Right lobe of liver (tissue), 6 donors: ENCODE data around the gene TPMT. TPM values are rescaled to one million over a fixed set of nuclear protein-coding genes. Genes with fewer than 3 reads are reported as not detected.
"Not testable (repeated sequence)": the region's sequence is repeated elsewhere in the genome, so short reads cannot be mapped to it uniquely, and the experiment has no call there.

Experiments
- ATAC-seq, 4 donors: fragments of 200-7000 bp; cut with Tn5 transposase; one replicate each; pipeline ENCODE4 v1.9.1; 2020; ENCODE audit warnings: mild to moderate bottlenecking in 4 of 4, moderate library complexity in 4 of 4
- DNase-seq, 3 donors: peaks; one replicate each; pipeline ENCODE4 v3.0.0-alpha.2; 2020
- H3K27ac ChIP-seq, 3 donors: fragments of 200-600 bp; one replicate each; pipeline ENCODE4 v1.8.0; 2022
- H3K27me3 ChIP-seq, 2 donors: fragments of 200-600 bp; one replicate each; pipeline ENCODE4 v1.8.0; 2022
- H3K36me3 ChIP-seq, 4 donors: fragments of 200-600 bp; sonication (generic) in 1 of 4; one replicate each; pipeline versions ENCODE4 v1.5.1 to v1.8.0; 2017 to 2022; ENCODE audit warnings: control low read depth in 1 of 4
- H3K4me1 ChIP-seq, 4 donors: fragments of 200-600 bp; sonication (generic) in 1 of 4; one replicate each; pipeline versions ENCODE4 v1.5.1 to v1.8.0; 2017 to 2022; ENCODE audit warnings: control low read depth in 1 of 4
- H3K4me3 ChIP-seq, 3 donors: fragments of 200-600 bp; one replicate each; pipeline ENCODE4 v1.8.0; 2022
- H3K9me3 ChIP-seq, 4 donors: fragments of 200-600 bp; sonication (generic) in 1 of 4; one replicate each; pipeline versions ENCODE4 v1.5.1 to v1.8.0; 2017 to 2022; ENCODE audit warnings: control low read depth in 1 of 4
- CTCF ChIP-seq, 4 donors: fragments of 200-600 bp in 3 of 4; fragments of 450-650 bp in 1 of 4; IDR thresholded peaks; one replicate each; pipeline versions ENCODE4 v1.5.1 to v1.8.0; 2016 to 2022; ENCODE audit warnings: antibody characterized with exemption in 4 of 4, mild to moderate bottlenecking in 2 of 4
- POLR2A ChIP-seq: fragments of 450-650 bp; IDR thresholded peaks from one replicate; pipeline ENCODE4 v1.6.1; 2017; ENCODE audit warnings: antibody characterized with exemption, mild to moderate bottlenecking
- WGBS: methylation state at CpG from one replicate; pipeline ENCODE4 v1.1.6; 2018; ENCODE audit warnings: low coverage, low lambda C conversion rate; ENCODE audit not compliant: insufficient coverage; ENCODE audit errors: missing lambda C conversion rate; 5-methylcytosine and 5-hydroxymethylcytosine counted together
- intact Hi-C, 2 donors: fragments of 100-400 bp; cut with DNase I; formaldehyde crosslinking; loops; one replicate each; pipeline versions ENCODE4 v1.11.2 to v1.14.1; 2022
- total RNA-seq, 6 experiments: library from RNA; depleted of rRNA in 2 of 6; stranded (reverse); fragments of >200 nt in 2 of 6; fragmentation: NEBNext Ultra II Directional in 3 of 6; extraction: Animal tissue kit (Norgen Biotek cat#: 25700) in 3 of 6; gene quantifications; one replicate each; pipeline versions ENCODE4 v1.1.0 to v1.2.4, GENCODE V29; 2016 to 2023
- donor health status: DM: no; HTN: yes; CAD: no.
- donor health status: DM: no; HTN: no; CAD: no.
- donor health status: DM: no; HTN: no; CAD: no.
- donor health status: DM: no; HTN: yes; CAD: no.
- donor health status: DM: no; HTN: yes; CAD: no.

TPMT gene
- total RNA-seq, 6 experiments from 2014 or later = 26.5 to 31.8 (median 27.7) TPM

- TF ChIP-seq CTCF (IDR thresholded peaks at IDR 0.05) = no peak
- no peak for TF ChIP-seq POLR2A
- Histone ChIP-seq H3K27me3 (no peaks in the 10 kb centered on the region), H3K4me3 (no peak overlapping the region), H3K9me3 (no peaks in the 10 kb centered on the region), H3K27ac (no peak overlapping the region), H3K4me1 (no peaks in the 10 kb centered on the region), H3K36me3 (peaks cover 0 to 8% (median 0%) of the 10 kb centered on the region in 4 donors)
- DNase-seq (no peak), ATAC-seq (no peak)
- 90% methylated on average over 3 of the region's 4 CpGs for WGBS
- intact Hi-C loops = no loop called here
These were observed 22.5 kb upstream of the TPMT start for GRCh38 chr6:18177286-18177965.

DNA sequence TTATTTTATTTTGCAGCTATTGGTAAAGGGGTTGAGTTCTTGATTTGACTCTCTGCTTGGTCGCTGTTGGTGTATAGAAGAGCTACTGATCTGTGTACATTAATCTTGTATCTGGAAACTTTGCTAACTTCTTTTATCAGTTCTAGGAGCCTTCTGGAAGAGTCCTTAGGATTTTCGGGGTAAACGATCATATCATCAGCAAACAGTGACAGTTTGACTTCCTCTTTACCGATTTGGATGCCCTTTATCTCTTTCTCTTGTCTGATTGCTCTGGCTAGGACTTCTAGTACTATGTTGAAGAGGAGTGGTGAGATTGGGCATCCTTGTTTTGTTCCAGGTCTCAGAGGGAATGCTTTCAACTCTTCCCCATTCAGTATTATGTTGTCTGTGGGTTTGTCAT lies 21.3 kb upstream of the TPMT start:
- intact Hi-C loops, H3K4me3 ChIP-seq, ATAC-seq, DNase-seq, H3K4me1 ChIP-seq, H3K27ac ChIP-seq, H3K9me3 ChIP-seq, H3K27me3 ChIP-seq: not testable (repeated sequence)
- peaks cover 0 to 11% (median 0%) of the 10 kb centered on the region in 4 donors for H3K36me3 ChIP-seq
- WGBS = 39% methylated on average over 4 of the region's 4 CpGs

- H3K9me3 ChIP-seq = no peaks in the 10 kb centered on the region
- intact Hi-C loops = no loop called here
- H3K4me1 ChIP-seq = peaks cover 0 to 3% (median 0%) of the 10 kb centered on the region in 4 donors
- H3K27me3 ChIP-seq = no peaks in the 10 kb centered on the region
- H3K27ac ChIP-seq = no peak overlapping the region
- DNase-seq (no peak), ATAC-seq (peak in 2 of 4 donors; percentile 22 to 25)
- peaks cover 0 to 30% (median 1%) of the 10 kb centered on the region in 4 donors for H3K36me3 ChIP-seq
- TF ChIP-seq POLR2A (no peak), CTCF (IDR thresholded peaks at IDR 0.05) (no peak)
- 72% methylated on average over 7 of the region's 7 CpGs for WGBS
- no peak overlapping the region for H3K4me3 ChIP-seq
These were observed 17.0 kb upstream of the TPMT start for GRCh38 chr6:18171871-18172270.

GRCh38 chr6:18168264-18168663 lies 13.4 kb upstream of the TPMT start:
- intact Hi-C loops = no loop called here

More at GRCh38 chr6:18168264-18168663, 13.4 kb upstream of the TPMT start:
- H3K27ac ChIP-seq = no peak overlapping the region
- no peak overlapping the region for H3K4me3 ChIP-seq
- DNase-seq = no peak
- no peaks in the 10 kb centered on the region for H3K9me3 ChIP-seq
- peaks cover 0 to 32% (median 1%) of the 10 kb centered on the region in 4 donors for H3K36me3 ChIP-seq
- WGBS = 98% methylated on average over 3 of the region's 3 CpGs
- H3K27me3 ChIP-seq = no peaks in the 10 kb centered on the region
- peaks cover 0 to 3% (median 0%) of the 10 kb centered on the region in 4 donors for H3K4me1 ChIP-seq
- ATAC-seq = no peak
- TF ChIP-seq POLR2A (no peak), CTCF (IDR thresholded peaks at IDR 0.05) (no peak)
